HUES64 (cell line): Measurements from ENCODE around the gene IL2RA.

ENCODE experiments used
- H3K27ac ChIP-seq: 2 replicates; pipeline ENCODE4 v1.7.0; 2013; ENCODE audit warnings: low read depth, low read length, inconsistent platforms
- H3K27me3 ChIP-seq: 2 replicates; pipeline ENCODE4 v1.6.1; 2013; ENCODE audit warnings: mild to moderate bottlenecking, low read length; ENCODE audit not compliant: insufficient read depth
- H3K36me3 ChIP-seq: 2 replicates; pipeline ENCODE4 v1.6.1; 2013; ENCODE audit warnings: mild to moderate bottlenecking, low read length; ENCODE audit not compliant: insufficient read depth
- H3K4me1 ChIP-seq: 2 replicates; pipeline ENCODE4 v1.6.1; 2013; ENCODE audit warnings: mild to moderate bottlenecking, low read length, moderate library complexity; ENCODE audit not compliant: insufficient read depth
- H3K4me3 ChIP-seq: 2 replicates; pipeline ENCODE4 v1.5.1; 2013; ENCODE audit warnings: mild to moderate bottlenecking, low read length, moderate library complexity
- H3K9ac ChIP-seq: 2 replicates; pipeline ENCODE4 v1.6.1; 2013; ENCODE audit warnings: mild to moderate bottlenecking, low read depth, low read length
- H3K9me3 ChIP-seq: 2 replicates; pipeline ENCODE4 v1.6.1; 2013; ENCODE audit warnings: low read depth, low read length; ENCODE audit not compliant: insufficient read depth
- WGBS: fragments of 150-250, 120-280 bp; methylation state at CpG from one replicate; pipeline ENCODE4 v1.1.7; 2013; ENCODE audit warnings: missing lambda C conversion rate; 5-methylcytosine and 5-hydroxymethylcytosine counted together

The IL2RA gene

DNA sequence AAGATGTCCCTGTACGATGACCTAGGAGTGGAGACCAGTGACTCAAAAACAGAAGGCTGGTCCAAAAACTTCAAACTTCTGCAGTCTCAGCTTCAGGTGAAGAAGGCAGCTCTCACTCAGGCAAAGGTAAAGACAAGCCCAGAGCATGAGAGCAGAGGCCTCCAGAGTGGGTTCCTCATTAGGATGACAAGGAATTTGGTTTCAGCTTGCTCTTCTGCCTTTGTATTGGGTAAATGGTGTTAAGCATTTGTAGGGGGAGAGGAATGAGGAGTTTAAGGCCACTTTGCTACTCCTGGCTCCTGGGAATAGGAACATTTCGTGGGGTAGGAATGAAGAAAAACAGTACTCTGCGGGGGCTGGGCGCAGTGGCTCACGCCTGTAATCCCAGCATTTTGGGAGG lies 34.9 kb upstream of the IL2RA start:
- Histone ChIP-seq H3K4me1 (peaks cover 53% of the 10 kb centered on the region), H3K36me3 (peaks cover 41% of the 10 kb centered on the region), H3K9ac (no peak overlapping the region), H3K27ac (peak overlapping the region; percentile 83; the same call in 1 of the 2 replicates), H3K27me3 (no peaks in the 10 kb centered on the region), H3K9me3 (no peaks in the 10 kb centered on the region), H3K4me3 (no peak overlapping the region)
- 77% methylated on average over 5 of the region's 5 CpGs for WGBS

DNA sequence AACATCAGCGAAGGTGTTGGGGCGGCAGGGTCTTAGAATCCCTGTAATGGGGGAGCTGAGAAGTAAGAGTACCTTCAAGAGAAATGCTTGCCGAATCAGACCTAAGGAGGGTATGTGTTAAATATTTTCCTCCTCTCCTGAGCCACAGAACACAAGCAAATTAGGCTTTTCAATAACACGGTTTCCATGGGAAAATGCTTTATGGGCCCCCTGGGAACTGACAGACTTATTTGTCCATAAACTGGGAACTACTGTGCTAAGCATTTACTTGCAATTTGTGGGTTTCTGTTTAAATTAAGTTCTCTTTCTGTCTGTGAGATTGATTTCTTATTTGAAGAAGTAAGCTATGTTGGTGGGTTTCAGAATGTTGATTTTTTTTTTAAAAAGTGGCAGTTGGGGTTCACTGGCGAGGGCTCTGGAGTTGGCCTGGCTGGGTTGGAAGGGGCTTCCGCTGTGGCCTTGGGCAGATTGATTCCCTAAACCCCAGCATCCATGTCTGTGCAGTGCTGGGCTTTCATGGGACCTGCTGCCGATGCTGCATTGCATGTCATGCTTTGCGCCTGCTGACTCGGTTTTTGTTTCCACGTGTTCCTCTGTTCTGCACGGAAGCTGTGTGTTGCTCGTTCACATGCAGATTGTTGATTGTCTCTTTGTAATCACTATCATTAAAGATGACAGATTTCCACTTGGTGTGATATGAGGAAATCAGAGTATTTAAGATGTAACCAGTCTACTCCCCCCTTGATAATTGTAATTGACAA lies 33.8 kb upstream of the IL2RA start:
- peaks cover 54% of the 10 kb centered on the region for H3K4me1 ChIP-seq
- 90% methylated on average over 12 of the region's 12 CpGs for WGBS
- H3K27ac ChIP-seq = peak overlapping the region; percentile 12
- H3K4me3 ChIP-seq = no peak overlapping the region
- no peak overlapping the region for H3K9ac ChIP-seq
- H3K27me3 ChIP-seq = no peaks in the 10 kb centered on the region
- no peaks in the 10 kb centered on the region for H3K9me3 ChIP-seq
- peaks cover 30% of the 10 kb centered on the region for H3K36me3 ChIP-seq

DNA sequence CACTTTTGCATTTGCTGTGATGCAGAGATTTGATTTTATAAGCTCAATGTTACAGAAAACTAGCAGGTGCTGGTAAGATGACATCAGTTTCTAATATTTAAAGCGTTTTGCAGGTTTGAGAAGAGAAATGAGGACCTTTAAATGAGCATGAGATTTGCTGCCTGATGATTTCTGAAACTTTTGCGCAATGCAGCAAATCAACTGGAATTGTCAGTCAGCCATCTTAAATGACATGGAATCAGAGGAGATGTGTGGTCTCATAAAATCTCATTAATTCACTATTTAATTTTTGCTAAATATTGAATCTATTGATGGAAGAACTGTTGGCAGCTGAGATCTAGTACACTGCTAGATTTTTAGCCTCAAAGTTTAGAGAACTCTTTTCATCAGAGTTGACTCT lies 30.6 kb upstream of the IL2RA start:
- Histone ChIP-seq H3K9me3 (no peaks in the 10 kb centered on the region), H3K9ac (no peak overlapping the region), H3K27me3 (no peaks in the 10 kb centered on the region), H3K27ac (no peak overlapping the region), H3K4me3 (no peak overlapping the region), H3K4me1 (peaks cover 47% of the 10 kb centered on the region), H3K36me3 (peaks cover 3% of the 10 kb centered on the region)
- whole genome bisulfite sequencing = 95% methylated on average over 2 of the region's 2 CpGs

DNA sequence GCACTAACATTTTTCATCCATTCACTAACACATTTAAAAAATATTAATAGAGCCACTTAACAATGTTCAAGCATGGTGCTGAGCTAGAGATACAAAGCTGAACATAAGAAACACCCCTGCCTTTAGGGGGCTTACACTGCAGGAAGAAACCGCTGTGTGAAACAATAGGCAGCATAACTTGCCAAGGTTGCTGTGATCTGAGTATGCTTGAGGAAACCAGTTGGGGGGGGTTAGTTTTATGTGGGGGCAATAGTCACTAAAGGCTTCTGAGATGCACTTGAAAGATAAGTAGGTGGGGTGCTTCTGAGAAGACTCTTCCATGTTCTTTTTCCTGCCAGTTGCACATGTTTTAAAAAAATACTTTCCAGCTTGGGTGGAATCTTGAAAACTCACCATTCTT lies 29.5 kb upstream of the IL2RA start:
- Histone ChIP-seq H3K4me1 (peaks cover 37% of the 10 kb centered on the region), H3K9ac (no peak overlapping the region)

DNA sequence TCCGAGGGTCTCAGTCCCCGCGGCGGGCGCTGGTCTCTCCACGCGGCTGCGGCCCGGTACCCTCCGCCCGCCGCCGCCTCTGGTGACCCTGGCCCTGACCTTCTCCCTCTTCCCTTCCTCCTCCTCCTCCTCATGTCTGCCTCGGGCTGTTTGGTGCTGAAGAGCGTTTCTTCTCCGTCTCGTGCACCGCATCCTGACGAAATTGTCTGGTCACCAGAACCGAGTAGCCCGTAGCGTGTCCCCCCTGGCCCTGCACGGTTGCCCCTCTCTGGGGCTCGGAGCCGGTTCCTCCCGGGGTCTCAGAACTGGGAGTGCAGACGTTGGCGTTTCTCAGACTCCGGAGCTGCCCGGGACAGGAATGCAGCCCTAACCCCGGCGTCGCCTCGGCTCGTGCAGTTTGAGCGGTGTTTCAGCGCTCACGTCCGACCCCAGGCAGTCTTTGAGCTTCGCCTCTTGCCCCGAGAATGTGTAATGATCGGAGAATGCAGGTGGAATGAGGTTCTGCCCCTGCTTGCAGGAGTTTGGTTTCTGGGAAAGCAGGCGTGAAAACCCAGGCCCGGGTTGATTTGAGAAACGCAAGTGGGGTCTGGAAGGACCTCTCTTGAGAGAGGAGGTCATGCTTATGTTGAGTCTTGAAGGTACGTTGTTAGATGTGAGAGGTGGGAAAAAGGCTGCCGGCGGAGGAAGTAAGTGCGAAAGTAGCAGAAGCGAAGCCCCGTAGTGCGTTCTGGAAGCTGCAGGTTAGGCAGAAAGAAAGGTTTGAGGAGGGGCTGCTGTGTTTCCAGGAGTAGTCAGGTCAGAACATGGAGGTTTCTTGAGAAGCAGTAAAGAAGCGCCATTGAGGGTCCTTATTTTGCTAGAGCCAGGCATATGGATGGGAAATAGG lies 27.4 kb upstream of the IL2RA start:
- Histone ChIP-seq H3K36me3 (no peaks in the 10 kb centered on the region), H3K27me3 (no peaks in the 10 kb centered on the region), H3K4me1 (peaks cover 26% of the 10 kb centered on the region), H3K9me3 (no peaks in the 10 kb centered on the region), H3K9ac (peak overlapping the region; percentile 95), H3K4me3 (peak overlapping the region; percentile 99), H3K27ac (peak overlapping the region; percentile 68)
- under 1% methylated on average over 53 of the region's 53 CpGs for WGBS

More for the DNA sequence above, 29.5 kb upstream of the IL2RA start:
- 17% methylated on average over 1 of the region's 1 CpG for WGBS
- no peak overlapping the region for H3K27ac ChIP-seq
- H3K9me3 ChIP-seq = no peaks in the 10 kb centered on the region
- no peaks in the 10 kb centered on the region for H3K36me3 ChIP-seq
- peak overlapping the region; percentile 20 for H3K4me3 ChIP-seq
- no peaks in the 10 kb centered on the region for H3K27me3 ChIP-seq

DNA sequence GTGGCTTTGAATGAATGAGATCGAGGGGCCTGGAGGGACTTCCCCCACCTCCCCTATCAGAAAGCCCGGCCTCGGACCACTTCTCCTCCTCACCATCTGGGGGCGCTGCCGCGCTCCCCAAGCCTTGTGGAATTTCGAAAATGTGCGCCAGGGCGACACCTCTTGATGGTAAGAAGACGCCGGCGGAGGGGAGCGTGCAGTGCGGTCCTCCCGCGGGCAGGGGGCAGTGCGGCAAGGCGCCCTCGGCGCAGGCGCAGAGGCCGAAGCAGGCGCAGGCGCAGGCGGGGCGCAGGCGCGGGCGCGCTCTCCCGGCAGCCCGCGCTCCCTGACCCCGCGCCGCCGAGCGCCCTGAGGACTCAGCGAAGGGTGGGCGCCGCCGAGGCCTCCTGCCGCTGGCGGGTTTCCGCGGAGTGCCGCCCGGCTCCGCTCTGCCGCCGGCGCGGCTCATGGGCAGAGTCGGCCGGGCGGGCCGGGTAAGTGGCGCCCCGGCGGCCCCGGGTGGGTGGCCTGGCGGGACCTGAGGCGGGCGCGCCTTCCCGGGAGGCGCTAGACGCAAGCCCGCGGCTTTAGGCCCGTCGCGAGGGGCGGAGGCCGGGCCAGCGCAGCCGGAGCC lies 26.7 kb upstream of the IL2RA start, which contains the start of gene RBM17:
Gene RBM17 (plus strand): TSS at position 314 of the 613 bp plus-strand sequence. CDS start 8,032 bp downstream, outside the sequence.
- H3K36me3 ChIP-seq = no peaks in the 10 kb centered on the region
- peak within 1 kb of the TSS; percentile 95 for H3K9ac ChIP-seq
- H3K4me1 ChIP-seq = peaks cover 24% of the 10 kb centered on the region
- peak within 1 kb of the TSS; percentile 99 for H3K4me3 ChIP-seq
- H3K27ac ChIP-seq = peak within 1 kb of the TSS; percentile 68
- WGBS = under 1% methylated on average over 76 of the region's 77 CpGs
- H3K9me3 ChIP-seq = no peaks in the 10 kb centered on the region
- H3K27me3 ChIP-seq = no peaks in the 10 kb centered on the region

DNA sequence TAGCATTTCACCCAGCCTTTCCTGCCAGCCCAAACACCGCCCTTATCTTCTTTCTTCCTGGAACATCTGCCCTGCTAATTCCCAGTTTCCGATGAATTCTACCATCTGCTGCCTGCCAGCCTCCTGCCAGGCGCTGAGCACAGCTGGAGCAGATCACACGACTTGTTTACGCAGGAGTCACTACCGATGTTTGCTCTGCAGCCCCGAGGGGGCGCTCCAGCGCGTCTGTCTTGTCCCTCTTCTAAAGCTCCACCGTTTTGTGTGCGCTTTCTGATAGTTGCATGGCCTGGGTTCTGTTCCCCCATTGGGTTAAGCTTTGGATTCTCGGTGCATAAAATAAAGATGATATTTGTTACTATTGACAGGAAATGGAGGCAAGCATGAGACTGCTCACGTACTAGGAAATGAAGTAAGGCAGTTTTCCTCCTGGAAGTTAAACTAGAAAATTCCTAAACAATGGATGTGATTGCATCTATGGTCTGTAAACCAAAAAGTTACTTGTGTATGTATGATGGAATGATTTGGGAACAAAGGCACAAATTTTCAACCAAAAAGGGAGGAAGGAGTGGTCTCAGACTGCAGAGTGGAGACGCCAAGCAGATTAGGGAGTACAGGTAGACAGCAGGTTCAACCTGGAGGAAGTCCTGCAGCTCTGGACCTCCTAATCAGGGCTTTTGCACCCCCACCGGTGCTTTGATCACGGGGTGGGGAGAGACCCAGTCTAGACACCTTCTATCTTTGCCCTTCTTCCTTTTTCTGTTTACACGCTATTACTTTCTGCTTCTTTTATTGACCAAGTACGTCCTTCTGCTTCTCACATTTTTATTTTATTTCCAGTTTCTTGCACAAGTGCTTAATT lies 24.4 kb upstream of the IL2RA start:
- H3K9ac ChIP-seq = no peak overlapping the region
- H3K4me3 ChIP-seq = no peak overlapping the region
- WGBS = 32% methylated on average over 19 of the region's 19 CpGs
- peaks cover 22% of the 10 kb centered on the region for H3K4me1 ChIP-seq
- H3K36me3 ChIP-seq = no peaks in the 10 kb centered on the region
- no peaks in the 10 kb centered on the region for H3K9me3 ChIP-seq
- no peak overlapping the region for H3K27ac ChIP-seq
- no peaks in the 10 kb centered on the region for H3K27me3 ChIP-seq

DNA sequence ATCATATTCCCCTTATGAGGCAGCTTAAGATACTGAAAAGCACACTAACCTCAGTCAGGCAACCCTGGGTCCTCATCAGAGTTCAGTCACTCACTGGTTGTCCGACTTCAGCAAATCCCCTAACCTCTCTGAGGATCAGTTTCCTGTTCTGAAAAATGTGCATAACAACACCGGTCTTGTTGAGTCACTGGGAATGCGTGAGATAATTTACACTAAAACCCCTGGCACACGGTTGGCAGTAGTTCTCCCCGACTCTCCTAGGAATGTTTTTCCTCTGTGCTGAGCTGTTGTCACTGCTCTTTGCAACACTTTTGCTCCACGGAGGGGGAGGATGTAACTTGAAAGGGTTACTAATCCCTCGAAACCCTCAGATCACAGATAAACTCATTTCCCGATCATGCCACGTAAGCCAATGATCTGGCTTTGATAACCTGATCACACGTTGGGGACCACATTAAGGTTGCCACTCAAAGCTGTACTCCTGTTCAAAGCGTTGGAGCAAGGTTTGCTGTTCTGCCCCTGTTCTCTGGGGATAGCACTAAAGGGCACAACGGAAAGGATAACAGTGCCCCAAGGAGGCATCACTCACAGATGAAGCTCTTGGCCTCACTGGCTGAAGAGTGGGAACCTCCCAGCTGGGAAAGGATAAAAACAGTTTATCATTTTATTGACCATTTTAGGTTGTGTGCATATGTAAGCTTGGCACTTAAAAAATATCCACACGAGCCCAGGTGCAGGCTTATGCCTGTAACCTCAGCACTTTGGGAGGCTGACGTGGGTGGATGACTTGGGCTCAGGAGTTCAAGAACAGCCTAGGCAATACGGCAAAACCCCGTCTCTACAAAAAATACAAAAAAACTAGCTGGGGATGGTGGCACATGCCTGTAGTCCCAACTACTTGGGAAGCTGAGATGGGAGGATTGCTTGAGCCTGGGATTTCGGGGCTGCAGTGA lies 21.6 kb upstream of the IL2RA start:
- H3K36me3 ChIP-seq = no peaks in the 10 kb centered on the region
- no peaks in the 10 kb centered on the region for H3K9me3 ChIP-seq
- H3K4me3 ChIP-seq = no peak overlapping the region
- peaks cover 9% of the 10 kb centered on the region for H3K4me1 ChIP-seq
- no peak overlapping the region for H3K9ac ChIP-seq
- 53% methylated on average over 17 of the region's 17 CpGs for WGBS
- no peaks in the 10 kb centered on the region for H3K27me3 ChIP-seq
- H3K27ac ChIP-seq = no peak overlapping the region

DNA sequence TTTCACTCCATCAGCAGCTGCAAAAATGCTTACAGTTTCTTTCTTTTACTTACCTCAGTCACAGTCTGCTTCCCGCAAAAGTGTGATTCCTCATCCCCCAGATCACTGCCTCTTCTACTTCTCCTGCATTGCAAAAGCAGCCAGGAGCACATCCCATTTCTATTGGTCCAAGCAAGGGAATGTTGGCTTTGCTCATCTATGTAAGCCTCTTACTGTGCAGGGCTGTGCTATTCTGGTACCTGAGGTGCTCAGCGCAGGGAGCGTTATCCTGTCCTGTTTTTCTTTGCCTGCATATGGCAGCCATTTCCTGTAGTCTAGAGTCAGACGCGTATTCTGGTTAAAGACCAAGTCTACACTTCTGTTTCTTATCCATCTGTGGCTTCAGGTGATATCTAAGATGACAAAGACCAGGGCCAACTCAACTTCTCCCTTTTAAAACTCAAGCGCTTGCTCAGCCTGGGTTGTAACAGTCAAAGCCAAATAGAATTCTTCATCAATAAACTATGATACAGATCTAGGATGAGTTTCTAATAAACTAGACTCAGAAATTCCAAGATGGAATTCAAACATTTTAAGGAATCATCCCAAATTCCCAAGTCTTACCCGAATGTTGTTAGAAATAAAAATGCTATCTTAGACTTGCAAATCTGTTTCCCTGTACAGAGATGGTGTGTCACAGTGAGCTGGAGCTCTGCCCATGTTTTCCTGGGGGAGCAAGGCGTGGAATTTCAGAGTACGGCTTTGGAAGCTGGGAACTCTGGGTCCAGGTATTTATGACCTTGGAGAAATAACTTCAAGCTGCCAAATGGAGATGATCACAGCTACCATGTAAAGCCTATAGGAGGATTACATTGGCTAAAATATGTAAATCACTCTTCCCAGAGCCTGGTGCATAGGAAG lies 20.6 kb upstream of the IL2RA start:
- Histone ChIP-seq H3K27me3 (no peaks in the 10 kb centered on the region), H3K27ac (no peak overlapping the region), H3K9ac (no peak overlapping the region), H3K4me1 (peaks cover 9% of the 10 kb centered on the region), H3K9me3 (no peaks in the 10 kb centered on the region), H3K36me3 (no peaks in the 10 kb centered on the region), H3K4me3 (no peak overlapping the region)
- 97% methylated on average over 9 of the region's 9 CpGs for WGBS
